HG03280 (cell line): ENCODE measurements around the gene ANKS1B.

Experiments
- ATAC-seq: cut with Tn5 transposase; IDR thresholded peaks from one replicate; pipeline ENCODE4 v1.9.1; 2021; ENCODE audit warnings: mild to moderate bottlenecking, moderate library complexity; ENCODE audit not compliant: unreplicated experiment

ANKS1B gene

GRCh38 chr12:98748463-98748862 is 1236.3 kb downstream of the ANKS1B start:
- no peak for ATAC-seq

GRCh38 chr12:98745578-98746391 is 1239.0 kb downstream of the ANKS1B start:
- ATAC-seq, result no peak

GRCh38 chr12:98744680-98745079 is 1240.1 kb downstream of the ANKS1B start:
- no peak for ATAC-seq

- peak; percentile 58 for ATAC-seq
These were observed 1241.3 kb downstream of the ANKS1B start for GRCh38 chr12:98743362-98743953.

GRCh38 chr12:98741556-98742265 is 1243.0 kb downstream of the ANKS1B start:
- ATAC-seq, result no peak

GRCh38 chr12:98741196-98741555 is 1243.6 kb downstream of the ANKS1B start:
- ATAC-seq, result no peak

- ATAC-seq, result no peak
These were observed 1244.0 kb downstream of the ANKS1B start for GRCh38 chr12:98740751-98741150.

- ATAC-seq, result no peak
These were observed 1246.2 kb downstream of the ANKS1B start for GRCh38 chr12:98738539-98738938.

GRCh38 chr12:98738002-98738401 is 1246.7 kb downstream of the ANKS1B start:
- no peak for ATAC-seq

GRCh38 chr12:98737322-98737712 is 1247.4 kb downstream of the ANKS1B start:
- no peak for ATAC-seq

GRCh38 chr12:98736352-98737321 is 1248.1 kb downstream of the ANKS1B start:
- ATAC-seq, result no peak

GRCh38 chr12:98735821-98736220 is 1248.9 kb downstream of the ANKS1B start:
- no peak for ATAC-seq

- no peak for ATAC-seq
These were observed 1250.9 kb downstream of the ANKS1B start for GRCh38 chr12:98733667-98734350.

- ATAC-seq, result no peak
These were observed 1254.3 kb downstream of the ANKS1B start for GRCh38 chr12:98730412-98730811.

- ATAC-seq, result no peak
These were observed 1257.5 kb downstream of the ANKS1B start for GRCh38 chr12:98727196-98727595.

GRCh38 chr12:98725476-98726247 is 1259.1 kb downstream of the ANKS1B start:
- ATAC-seq, result peak; percentile 65

- ATAC-seq, result no peak
These were observed 1260.2 kb downstream of the ANKS1B start for GRCh38 chr12:98724384-98725155.

- no peak for ATAC-seq
These were observed 1263.5 kb downstream of the ANKS1B start for GRCh38 chr12:98721204-98721702.
